NCI-H2081 treated with DMSO at 0.1 percent for 48 hours (cell line): ENCODE results near the gene FRMD8.
"Not testable (repeated sequence)": the region's sequence is repeated elsewhere in the genome, so short reads cannot be mapped to it uniquely, and the experiment has no call there.

ENCODE experiments used
- DNase-seq: peaks from one replicate; lab custom pipeline; 2025; lab: John Stamatoyannopoulos, UW

Gene FRMD8

DNA sequence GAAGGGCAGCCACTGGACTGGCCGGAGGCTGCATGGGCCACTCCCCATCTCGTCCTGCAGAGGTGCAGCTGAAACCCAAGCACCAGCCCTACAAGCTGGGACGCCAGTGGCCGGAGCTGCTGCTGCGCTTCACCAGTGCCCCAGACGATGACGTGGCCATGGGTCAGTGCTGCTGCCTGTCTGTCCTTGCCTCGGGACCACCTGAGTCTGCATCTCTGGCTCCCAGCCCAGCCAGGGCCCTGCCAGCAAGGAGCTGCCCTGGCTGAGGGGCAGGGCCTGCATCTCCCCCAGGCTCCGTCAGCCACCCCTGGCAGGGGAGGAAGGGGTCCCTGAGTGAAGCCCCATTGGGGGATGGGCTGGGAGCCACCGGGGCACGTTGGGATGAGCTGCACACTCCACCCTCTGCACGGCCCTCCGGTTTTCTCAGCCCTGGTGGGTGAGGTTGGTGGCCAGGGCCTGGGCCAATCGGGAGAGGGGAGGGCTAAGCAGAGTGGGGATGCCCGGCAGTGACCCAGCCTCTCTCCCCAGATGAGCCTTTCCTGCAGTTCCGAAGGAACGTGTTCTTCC is 7.2 kb downstream of the FRMD8 start:
- no peak for DNase-seq

DNA sequence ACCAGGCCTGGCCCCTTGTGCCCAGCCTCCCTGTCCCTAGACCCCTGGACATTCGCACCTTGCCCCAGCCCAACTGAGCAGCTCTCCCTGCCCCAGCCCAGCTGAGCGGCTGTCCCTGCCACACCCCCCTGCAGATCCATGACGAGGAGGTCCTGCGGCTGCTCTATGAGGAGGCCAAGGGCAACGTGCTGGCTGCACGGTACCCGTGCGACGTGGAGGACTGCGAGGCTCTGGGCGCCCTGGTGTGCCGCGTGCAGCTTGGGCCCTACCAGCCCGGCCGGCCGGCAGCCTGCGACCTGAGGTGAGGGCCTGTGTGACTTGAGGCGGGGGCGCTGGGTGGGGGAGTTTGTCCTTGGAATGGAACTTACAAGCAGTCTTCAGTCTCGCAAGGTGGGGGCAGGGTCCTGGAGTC is 7.7 kb downstream of the FRMD8 start:
- no peak for DNase-seq

DNA sequence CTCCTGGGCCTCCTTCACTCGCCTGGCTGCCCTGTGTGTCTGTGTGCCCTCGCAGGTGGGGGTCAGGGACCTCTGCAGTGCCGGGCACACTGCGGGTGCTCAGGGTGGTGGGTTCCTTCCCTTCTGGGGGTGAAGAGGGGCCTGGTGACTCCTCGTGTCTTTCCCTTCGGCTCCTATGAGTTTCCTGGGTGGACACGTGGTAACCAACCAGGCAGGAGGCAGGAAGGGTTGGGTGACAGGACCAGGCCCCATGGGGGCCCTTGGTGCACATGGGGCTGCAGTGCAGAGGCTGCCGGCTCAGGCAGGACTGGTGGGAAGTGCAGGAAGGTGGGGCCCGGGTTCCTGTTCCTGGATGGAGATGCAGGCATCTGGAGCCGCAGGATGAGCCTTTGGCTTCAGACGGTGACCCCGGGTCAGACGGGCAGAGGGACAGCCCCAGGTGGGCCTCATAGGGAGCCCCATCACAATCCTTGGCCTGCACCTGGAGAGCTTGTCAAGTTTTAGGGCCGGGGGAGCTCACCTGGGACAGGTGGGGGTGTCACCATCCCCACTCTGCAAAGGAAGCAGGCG is 9.6 kb downstream of the FRMD8 start:
- DNase-seq, result no peak

DNA sequence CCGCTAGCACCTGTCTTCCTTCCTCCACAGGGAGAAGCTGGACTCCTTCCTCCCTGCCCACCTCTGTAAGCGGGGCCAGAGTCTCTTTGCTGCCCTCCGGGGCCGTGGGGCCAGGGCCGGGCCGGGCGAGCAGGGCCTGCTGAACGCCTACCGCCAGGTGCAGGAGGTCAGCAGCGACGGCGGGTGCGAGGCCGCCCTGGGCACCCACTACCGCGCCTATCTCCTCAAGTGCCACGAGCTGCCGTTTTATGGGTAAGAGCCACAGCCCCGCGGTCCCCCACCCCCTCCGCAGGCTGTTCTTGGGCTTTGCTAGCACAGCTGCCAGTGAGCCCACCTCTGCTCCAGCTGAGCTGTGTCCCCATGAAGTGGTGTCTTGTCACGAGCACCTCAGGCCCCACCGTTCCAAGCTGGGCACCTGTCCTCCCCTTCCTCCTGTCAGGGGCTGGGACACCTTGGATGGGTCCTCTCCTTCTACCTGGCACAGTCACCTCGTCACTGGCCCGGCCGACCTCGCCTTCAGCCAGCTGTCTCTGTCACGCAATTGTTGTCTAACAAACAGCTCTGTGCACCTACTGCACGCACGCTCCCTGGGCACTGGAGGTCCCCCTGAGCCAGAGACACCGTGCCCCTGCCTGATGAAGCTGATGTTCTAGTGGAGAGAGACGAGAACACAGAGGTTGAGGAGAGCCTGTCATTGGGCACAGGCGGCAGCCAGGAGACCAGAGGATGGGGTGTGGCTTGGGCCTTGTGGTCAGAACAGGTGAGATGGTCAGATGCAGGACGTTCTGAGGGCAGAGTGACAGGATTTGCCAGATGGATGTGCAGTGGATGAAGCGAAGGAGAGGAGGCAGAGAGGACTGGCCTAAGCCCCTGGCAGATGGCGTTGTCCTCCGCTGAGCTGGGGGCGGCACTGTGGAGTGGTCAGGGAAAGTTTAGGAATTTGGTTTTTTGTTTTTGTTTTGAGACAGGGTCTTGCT is 10.6 kb downstream of the FRMD8 start:
- DNase-seq, result no peak

DNA sequence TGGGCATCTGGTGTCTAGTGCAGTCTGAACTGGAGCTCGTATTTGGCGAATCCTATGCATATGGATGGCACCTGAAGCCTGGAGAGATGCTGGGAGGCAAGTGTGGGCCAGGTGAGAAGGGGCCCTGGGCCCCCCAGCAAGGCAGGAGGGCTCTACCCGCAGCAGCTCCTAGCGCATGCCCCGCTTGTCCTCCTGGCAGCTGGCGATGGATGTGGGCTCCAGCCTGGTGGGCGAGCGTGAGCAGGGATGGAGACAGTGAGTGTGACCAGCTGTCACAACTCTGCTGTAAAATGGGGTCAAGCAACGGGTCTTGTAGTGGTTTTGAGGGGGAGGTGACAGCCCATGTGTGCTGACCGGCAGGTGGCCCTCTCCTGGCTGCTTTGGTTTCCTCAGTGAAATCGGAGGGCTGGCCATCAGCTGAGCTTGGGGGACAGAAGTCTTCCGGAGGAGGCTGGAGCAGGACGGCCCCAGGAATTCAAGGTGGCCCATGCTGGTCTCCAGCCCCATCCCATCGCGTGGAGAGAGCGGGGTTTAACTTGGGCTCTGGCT is 12.0 kb downstream of the FRMD8 start:
- no peak for DNase-seq

DNA sequence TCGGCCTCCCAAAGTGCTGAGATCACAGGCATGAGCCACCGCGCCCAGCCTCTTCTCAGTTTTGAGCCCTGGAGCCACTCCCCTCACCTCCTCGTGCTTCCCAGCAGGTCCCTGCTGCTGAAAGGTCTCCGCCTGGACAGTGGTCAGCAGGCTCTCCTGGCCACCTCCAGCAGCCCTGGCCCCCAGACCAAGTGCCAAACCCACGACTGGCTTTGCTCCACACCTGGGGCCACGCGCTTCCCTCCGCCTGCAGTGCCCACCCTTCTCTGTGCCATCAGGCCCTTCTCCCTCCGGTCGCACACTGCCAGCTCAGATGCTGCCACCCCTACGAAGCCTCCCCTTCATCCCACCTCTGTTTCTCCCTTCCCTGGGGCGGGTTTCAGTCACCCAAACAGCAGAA is 12.8 kb downstream of the FRMD8 start:
- DNase-seq, result no peak

DNA sequence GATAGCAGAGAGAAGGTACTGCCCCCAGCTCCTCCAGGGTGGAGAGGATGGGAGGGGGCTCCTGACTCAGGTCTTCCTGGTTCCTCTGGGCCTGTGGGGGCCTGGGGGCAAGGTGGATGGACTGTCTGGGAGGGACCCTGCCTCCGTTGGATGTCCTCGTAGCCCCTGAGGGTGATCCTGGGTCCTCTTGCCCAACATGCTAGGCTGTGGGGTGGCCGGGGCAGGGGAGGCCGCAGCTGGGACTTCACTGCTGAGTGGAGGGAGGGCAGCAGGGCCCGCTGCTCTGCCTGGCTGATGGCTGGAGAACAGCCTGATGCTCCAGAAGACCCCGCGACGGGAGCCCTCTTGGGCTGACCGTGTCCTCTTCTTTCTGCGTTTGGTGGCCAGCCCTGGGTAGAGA is 13.4 kb downstream of the FRMD8 start:
- no peak for DNase-seq

DNA sequence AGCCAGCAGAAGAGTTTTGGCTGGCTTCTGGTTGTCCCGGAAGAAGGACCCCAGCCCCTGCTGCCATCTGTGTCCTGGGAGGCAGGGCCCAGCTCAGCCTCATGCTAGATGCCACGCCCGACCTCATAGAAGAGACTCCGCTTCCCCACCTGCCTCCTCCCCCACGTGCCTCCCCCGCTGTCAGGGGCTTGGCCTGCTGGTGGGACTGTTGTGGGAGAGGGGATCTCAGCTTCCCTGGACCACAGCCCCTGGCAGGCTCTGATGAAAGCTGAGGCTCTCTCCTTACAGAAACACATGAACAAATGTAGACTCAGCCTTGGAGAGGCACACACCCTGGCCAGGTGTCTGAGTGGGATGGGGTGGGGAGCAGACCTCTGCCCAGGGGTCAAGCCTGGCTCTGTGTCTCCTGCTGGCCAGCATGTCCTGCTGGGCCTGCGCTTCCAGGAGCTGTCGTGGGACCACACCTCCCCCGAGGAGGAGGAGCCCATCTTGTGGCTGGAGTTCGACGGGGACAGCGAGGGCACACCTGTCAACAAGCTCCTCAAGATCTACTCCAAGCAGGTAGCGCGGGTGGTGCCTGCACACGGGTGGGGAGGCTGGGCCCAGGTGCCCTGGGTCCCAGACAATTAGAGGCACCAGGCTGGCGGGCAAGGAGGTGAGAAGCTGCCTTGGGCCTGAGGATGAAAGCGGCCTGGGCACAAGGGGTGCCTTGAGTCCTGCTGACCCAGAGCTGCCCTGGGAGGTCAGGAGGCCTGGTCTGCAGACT is 14.1 kb downstream of the FRMD8 start:
- no peak for DNase-seq

DNA sequence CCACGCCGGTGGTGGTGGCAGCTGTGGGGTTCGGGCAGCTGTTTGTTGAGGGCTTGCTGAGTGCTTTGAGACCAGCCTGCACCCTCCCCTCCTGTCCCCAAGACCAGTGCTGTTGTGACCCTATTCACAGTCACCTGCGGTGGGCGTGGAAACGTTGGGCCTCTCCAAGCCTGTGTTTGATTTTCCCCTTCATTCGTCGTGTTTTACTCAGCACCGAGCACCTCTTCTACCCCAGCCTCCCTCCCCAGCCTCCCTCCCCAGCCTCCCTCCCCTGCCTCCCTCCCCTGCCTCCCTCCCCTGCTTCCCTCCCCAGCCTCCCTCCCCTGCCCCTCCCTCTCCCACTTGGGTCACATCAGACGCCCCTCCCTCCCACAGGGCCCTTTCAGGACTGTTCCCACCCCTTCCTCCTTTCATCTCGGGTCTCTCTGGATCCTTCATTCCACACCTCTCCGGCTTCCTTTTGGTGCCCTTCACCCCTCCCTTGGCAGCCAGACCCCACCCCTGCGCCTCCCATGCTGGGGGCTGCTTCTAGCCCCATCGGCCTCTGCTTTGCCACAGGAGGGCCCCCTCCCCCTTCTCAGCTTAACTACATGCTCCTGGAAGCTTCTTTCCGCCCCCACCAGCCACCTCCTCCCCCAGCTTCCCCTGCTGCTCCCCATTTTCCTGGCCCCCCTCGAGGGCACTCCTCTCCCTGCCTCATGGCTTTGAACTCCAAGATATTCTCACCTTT is 14.8 kb downstream of the FRMD8 start:
- DNase-seq, result no peak

DNA sequence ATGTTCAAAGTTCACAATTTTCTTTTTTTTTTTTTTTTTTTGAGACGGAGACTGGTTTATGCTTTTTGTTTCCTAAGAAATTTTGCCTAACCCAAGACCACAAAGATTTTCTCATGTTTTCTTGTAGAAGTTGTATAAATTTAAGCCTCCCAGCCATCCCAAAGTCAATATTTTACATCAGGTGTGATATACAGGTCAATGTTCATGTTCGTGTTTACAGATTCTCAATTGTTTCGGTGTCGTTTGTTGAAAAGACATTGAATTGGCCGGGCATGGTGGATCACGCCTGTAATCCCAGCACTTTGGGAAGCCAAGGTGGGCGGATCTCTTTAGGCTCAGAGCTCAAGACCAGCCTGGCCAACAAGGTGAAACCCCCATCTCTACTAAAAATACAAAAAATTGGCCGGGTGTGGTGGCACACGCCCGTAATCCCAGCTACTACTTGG is 15.4 kb downstream of the FRMD8 start:
- DNase-seq, result no peak

DNA sequence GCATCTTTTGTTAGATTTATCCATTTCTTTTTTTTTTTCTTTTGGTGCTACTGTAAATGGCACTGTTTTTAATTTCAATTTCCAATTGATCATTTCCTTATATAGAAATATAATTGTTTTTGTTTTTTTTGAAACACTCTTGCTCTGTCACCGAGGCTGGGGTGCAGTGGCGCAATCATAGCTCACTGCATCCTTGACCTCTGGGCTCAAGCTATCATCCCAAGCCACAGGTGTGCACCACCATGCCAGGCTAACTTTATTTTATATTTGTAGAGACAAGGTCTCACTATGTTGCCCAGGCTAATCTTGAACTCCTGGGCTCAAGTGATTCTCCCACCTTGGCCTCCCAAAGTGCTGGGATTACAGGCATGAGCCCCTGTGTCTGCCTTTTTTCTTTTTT is 16.4 kb downstream of the FRMD8 start:
- DNase-seq, result no peak

DNA sequence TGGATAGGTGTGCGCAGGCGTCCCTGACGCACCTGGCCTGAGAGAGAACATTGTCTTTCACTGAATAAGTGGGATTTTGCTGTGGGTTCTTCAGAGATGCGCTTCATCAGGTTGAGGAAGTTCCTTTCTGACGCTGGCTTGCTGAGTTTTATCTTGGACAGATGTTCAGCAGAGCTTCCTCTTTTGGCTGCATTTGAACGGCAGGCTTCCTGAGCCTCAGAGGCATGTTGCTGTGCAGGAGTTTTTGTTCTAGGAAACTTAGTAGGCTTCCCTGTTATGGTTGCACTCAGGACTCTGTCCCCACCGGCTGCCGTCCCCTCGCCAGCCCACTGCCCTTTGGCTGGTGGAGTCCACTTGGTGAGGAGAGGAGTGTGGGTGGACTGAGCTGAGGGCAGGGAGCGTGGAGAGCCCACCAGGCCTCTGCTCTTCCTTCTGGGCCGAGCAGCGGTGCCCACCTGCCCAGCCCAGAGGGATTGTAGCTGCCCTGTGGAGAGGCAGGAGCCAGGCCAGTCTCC is 17.2 kb downstream of the FRMD8 start:
- no peak for DNase-seq

DNA sequence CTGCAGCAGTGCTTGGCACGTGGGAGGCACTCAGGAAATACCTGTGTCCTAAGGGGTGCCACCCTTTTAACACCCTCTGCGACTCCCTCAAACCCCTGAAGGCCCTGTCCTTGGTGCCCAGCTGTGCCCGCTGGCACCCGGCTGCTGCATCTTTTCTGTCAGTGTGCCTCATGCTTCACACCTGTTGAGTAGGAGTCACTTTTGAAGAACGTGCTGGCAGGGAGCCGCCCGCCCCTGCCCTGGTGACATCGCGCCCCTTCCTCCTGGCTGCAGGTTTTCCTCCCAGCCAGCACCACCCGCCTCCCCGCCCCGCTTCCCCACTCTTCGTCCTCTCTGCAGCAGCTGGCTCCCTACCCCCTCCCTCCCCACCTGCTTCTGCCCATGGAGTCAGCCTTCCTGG is 17.8 kb downstream of the FRMD8 start:
- DNase-seq, result no peak

DNA sequence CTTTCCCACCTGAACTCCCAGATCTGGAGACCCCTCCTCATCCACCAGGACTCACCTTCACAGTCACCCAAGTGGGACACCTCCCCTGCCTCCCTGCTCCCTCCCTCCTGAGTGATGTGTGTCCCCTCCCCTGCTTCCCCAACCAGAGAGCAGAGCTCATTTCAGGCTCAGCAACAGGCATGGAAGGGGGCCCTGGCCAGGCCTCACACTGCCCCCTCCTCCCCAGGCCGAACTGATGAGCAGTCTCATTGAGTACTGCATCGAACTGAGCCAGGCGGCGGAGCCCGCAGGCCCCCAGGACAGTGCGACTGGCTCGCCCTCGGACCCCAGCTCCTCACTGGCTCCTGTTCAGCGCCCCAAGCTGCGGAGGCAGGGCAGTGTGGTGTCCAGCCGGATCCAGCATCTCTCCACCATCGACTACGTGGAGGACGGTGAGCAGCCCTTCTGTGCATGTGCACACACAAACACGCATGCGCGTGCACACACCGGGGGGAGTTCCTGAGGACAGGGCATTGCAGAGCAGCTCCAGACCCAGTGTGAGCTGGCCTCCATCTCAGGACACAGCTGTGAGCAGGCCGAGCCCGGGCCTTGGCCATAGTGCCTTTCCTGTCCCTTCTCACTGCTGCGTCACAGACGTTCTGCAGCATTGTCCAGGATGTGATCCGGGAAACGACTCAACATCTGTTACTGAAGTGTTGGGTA is 18.4 kb downstream of the FRMD8 start:
- no peak for DNase-seq

DNA sequence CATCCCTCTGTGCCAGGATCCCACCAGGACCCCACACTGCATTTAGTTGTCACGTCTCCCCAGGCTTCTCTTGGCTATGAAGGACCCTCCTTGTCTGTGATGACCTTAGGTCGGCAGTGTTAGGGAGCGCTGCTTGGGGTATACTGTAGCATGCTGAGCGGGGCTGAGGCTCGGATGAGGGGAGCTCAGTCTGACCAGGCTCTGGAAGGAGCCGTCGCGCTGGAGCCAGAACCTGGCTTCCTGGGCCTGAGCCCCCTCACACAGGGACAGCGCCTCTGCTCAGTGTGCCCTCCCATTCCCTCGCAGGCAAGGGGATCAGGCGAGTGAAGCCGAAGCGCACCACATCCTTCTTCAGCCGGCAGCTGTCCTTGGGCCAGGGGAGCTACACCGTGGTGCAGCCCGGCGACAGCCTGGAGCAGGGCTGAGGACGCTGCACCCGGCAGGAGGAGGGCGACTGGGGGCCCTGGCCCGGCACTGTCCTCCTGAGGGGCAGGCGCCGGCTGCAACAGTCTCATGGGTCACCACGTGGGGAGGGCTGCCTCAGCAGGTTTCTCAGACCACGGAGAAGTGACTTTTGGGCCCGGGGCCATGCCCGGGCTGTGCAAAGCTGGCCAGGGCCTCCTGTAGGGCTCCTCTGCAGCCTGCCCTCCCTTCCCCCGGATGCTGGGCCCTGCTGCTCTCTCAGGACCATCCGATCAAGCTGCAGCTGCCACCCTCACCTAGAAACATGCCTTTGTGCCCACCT is 24.7 kb downstream of the FRMD8 start:
- no peak for DNase-seq

DNA sequence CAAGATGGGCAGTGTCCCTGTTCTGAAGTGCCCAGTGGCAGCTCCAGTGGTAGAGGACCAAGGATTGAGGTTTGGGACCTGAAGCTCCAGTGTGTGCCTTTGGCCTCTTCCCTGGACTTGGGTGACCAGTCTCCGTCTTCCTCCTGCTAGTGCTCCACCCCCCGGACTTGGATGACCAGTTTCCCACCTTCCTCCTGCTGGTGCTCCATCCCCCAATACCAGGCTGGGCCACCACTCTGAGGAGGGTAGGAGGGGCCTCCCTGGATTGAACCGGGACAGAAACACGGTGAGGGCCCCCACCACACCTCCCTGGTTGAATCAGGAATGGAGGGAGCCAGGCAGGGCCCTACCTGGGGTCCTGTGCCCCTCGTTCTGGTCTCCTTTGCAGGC is 25.2 kb downstream of the FRMD8 start:
- no peak for DNase-seq

DNA sequence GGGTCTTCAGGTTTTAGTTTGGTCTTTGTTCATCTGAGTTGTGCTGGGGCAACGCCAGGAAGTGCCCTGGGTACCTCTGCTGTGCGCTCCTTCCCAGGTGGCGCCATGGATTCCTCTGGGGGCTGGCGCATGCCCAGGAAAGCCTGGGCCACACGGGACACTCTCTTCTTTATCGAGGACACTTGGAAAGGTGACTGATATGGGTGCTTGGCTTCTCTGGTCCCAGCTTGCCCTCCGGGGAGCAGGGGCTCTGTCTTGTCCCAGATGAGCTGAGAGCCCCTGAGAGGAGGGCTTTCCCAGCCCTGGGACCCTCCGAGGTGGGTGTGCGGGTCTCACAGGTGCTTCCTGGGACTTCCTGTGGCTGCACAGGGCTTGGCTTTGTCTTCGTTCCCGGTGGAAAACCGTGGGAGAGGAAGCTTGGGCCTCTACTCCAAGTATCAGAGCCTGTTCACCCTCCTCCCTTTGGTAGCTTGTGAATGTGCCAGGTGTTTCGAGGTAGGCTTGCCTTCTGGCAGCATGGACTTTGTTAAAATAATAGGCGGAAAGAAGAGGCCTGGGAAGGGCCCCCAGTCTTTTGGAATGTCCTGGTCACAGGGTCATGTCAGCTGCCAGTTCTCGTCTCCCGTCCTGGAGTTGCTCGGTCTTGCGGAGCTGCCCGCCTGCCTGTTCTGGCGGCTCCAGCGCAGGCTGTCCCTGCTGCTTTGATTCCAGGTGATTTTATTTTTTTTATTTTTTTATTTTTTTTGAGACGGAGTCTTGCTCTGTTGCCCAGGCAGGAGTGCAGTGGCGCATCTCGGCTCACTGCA is 26.0 kb downstream of the FRMD8 start:
- DNase-seq, result no peak

DNA sequence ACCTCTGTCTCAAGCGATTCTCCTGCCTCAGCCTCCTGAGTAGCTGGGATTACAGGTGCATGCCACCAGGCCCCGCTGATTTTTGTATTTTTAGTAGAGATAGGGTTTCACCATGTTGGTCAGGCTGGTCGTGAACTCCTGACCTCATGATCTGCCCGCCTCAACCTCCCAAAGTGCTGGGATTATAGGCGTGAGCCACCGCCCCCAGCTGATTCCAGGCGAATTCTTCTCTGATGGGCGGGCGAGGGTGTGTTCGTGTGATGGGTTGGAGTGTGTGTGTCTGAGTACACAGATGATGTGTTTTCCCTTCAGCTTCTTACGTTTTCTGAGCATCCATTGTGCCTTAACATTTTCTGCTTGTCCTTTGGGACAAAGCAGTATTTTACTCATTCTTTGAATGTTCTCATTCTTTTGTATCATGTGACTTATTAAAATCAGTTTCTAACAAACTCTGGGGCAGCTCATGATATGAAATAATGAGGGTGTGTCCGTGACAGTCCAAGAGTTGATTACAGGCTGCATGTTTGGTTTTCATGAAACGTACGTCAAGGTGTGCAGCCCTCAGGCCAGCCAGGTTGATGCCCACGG is 26.7 kb downstream of the FRMD8 start:
- DNase-seq, result not testable (repeated sequence)
